Stimulated activated CD8-positive, alpha-beta memory T cell treated with anti-CD3 and anti-CD28 coated beads, Interleukin-7, amount 100 ng/mL, for 24 hours (primary cell): ENCODE measurements around the gene CFAP47.
"Not testable (repeated sequence)": the region's sequence is repeated elsewhere in the genome, so short reads cannot be mapped to it uniquely, and the experiment has no call there.

ENCODE experiments used
- DNase-seq: peaks from one replicate; pipeline ENCODE4 v3.0.0-alpha.2; 2020; ENCODE audit warnings: low read depth

CFAP47 gene, protein sequence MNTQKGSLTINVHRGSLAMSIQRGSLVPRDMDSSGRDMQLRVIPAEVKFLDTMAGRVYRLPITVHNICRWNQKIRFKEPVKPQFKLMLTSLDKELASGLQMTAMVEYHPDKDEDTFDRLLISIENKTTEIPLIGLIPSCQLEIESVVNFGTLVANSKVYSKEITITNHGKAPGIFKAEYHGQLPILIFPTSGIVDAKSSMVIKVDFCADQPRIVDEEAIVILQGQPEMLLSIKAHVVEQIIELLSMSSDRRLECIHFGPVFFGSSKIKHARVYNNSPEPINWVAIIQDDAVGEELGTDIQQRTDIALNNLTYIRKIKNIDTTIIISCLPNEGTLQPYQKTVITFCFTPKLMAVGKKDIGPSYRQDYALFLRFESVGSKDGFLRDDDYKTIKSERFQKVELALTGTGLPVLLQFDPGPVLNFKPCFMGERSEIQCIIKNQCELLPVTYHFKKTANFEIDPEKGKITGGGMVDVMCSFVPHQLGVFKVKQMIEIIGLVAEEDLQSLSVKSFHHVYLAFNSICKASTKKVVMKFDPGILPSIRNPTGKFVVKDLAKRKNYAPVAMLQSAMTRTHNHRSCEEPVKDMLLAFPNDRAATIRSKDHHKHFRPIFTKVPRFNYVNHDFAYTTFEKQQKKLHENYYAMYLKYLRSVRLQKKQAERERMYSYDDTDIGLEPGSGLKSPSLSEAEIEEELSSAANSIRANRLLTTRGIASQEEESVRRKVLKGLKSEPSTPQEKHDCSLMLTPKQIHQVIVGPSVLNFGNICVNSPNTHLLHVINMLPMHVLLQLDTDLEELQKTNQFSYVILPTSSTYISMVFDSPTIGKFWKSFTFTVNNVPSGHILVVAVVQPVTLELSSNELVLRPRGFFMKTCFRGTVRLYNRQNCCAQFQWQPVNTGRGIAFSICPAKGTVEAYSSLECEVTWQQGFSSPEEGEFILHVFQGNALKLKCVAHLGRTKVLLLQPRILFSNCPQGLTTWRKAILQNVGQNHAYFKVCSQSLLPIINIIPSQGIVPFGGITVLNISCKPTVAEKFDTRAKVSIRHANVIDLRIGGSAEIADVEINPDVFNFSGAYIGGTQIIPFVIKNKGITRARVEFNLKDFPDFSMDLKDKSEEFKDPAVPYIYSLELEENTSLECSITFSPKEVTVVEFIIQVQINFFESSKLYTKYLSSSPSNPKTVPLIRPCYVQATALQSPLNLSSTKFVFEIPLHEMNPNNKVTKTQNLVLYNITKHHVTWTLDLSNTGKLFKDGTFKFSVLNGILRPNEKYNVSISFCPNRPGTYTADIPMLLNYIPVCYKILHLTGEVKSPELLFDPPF (N-terminal part only)

DNA sequence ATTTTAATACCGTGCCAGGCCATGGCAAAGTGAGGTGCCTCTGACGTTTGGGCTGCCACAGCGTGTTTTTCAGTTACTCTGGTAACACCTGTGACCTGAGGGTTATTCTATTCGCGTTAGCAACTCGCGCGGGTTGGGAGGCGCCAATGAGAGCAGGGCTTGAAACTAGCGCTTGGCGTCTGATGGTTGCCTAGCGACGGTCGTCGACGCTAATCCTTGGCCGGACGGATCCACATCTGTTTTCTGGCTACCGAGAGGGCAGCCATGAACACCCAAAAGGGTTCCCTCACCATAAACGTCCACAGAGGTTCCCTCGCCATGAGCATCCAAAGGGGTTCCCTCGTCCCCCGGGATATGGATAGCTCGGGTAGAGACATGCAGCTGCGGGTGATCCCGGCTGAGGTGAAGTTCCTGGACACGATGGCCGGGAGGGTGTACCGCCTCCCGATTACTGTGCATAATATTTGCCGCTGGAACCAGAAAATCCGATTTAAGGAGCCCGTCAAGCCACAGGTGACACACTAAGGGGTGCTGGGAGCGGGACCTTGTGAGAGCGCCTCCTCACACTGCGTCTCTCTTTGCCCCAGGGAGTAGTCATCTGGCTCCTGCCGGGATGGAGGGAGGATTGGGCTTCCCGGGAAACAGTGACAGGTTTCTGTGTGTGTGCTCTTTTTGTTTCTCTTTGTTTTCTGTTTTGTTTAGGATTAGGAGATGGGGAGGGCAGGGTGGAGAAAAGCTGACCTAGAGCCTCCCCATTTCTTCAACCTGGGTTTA is at the start of gene CFAP47:
CFAP47 (plus strand) TSS at position 199 of the 774 bp plus-strand sequence; CDS start at position 265, 66 bp downstream.
- no peak for DNase-seq

DNA sequence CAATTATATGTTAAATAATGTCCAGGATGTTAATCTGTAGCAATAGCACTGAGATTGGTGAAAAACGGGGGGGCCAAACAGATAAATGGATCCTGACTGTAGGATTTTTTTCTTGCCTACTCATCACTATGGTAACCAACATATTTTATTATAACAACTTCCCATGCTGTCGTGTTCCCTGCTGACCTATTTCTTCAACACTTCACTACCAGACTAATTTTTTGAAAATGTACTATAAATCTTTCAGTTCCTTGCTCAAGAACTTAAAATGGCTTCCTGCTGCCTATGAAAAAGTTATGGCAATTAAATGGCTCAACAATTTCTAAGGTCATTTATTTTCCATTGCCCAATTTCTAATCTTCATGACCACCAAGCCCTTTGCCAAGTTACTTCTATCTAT is 38.9 kb upstream of the CFAP47 start:
- no peak for DNase-seq

DNA sequence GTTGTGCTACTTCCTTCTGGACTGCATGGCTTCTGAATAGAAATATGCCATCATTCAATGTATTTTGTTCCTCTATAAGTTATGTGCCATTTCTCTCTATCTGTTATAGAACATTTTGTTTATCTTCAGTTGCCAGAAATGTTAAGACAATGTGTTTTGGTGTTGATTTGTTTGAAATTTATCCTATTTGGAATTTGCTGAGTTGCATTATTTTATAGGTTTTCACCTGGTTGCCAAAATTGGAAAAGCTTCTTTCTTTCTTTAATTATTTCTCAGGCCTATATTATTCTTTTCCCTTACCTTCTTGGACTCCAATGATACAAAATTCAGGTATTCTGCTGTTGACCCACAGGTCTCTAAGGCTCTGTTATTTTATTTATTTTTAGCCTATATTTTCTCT is 33.4 kb upstream of the CFAP47 start:
- no peak for DNase-seq

DNA sequence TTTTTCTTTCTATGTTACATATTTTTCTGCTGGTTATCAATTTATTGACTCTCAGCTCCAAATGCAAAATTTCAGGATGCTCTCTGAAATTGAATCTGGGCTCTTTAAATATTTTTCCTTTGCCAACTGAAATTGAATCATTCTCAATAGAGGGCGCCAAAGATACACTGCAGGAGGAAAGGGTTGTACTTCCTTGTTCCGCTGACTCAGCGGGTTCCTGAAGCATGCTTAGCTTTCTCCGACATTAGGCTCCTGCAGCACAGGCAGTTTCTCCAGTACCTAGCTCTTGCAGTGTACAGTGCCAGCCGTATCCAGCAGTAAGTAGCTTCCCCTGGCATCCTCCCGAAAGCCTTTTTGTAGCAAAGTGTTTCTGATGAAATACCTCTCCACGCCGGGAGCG is 28.8 kb upstream of the CFAP47 start:
- no peak for DNase-seq

DNA sequence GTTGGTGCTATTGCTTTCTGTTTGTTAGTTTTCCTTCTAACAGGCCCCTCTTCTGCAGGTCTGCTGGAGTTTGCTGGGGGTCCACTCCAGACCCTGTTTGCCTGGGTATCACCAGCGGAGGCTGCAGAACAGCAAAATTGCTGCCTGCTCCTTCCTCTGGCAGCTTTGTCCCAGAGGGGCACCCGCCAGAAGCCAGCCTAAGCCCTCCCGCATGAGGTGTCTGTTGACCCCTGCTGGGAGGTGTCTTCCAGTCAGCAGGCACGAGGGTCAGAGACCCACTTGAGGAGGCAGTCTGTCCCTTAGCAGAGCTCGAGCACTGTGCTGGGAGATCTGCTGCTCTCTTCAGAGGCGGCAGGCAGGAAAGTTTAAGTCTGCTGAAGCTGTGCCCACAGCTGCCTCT is 67.3 kb downstream of the CFAP47 start:
- not testable (repeated sequence) for DNase-seq

DNA sequence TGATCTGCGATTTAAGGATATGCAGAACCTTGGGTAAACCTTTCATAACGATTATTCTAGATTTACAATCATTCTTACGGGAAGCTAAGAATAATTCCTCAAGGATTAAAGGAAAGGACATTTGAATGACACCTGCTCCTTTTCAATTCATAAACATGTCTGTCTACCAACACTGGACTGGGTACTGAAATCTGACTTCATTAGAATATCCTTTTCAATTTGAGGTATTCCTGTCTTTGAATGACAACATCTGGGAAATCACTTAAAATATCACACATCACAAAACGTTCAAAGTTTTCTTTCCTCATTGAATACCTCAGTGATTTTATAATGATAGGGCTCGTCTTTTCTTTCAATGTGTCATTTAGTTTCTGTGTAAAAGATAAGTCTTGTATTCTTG is 87.7 kb downstream of the CFAP47 start:
- no peak for DNase-seq

DNA sequence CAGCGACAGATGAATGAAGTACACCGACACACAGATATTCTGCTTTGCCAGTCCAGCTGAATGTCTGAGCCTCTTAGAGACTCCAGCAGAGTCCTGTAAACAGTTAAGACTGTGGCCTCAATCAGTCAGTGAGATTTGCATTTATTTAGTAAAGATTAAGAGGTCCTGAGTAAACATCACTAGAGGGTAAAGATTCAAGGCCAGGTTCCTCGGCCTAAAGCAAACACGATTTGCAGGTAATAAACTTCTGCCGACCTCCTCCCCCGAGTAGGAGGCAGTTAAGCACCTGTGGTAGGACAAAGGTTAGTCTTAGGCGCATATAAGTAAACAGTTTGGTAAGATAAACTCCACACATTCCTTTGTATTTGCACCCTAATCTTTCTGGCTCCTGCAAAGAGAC is 99.6 kb downstream of the CFAP47 start:
- DNase-seq: no peak

DNA sequence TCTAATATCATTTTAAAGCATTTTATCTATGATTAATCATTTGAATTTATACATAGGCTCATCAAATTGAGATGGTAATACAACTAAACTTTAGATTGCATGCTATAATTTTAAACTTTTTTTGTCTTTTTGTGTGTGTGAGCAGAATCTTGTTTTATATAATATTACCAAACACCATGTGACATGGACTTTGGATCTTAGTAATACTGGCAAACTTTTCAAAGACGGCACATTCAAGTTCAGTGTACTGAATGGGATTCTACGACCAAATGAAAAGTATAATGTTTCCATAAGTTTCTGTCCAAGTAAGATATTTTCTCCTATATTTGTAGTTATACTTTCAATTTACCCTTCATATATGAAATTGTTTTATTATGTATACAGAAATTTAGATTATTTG is 116.0 kb downstream of the CFAP47 start:
- no peak for DNase-seq

DNA sequence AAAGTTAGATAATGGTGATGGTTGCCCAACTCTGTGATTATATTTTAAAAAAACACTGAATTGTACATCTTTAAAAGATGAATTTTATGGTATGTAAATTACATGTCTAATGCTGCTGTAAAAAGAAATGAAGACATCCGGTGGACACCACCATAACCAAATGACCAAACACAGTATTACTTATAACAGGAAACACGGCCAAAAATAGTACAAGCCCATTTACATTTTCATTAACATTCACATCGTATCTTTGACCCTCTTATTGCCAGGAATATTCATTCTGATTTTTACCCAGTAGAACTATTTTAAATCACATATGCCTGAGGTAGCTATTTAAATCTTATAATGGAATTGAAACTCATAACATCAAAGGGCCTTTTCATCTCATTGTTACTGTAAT is 143.2 kb downstream of the CFAP47 start:
- no peak for DNase-seq

DNA sequence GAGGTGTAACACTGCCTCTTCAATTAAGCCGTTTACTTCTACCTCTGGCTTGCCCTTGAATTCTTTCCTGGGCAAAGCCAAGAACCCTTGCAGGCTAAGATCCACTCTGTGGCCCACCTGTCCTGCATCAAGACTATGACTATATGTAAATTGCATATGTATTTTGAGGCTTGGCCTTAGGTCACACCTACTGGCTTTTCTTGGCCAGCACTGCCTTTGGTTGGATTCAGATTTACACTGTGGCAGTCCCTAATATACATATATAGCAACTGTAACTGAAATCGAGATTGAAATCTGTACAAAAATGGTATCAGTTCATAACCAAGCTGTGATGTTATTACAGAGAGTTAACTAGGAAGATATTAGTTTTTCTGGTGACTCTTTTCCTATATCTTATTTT is 151.5 kb downstream of the CFAP47 start:
- DNase-seq: no peak

DNA sequence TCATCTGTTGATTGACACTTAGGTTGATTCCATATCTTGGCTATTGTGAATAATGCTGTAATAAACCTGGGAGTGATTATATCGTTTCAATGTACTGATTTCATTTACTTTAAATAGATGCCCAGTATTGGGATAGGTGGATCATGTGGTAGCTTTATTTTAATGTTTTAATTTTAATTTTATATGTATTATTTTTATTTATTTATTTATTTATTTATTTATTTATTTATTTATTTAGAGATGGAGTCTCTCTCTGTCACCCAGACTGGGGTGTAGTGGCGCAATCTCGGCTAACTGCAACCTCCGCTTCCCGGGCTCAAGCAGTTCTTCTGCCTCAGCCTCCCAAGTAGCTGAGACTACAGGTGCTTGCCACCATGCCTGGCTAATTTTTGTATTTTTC is 155.5 kb downstream of the CFAP47 start:
- DNase-seq: not testable (repeated sequence)

DNA sequence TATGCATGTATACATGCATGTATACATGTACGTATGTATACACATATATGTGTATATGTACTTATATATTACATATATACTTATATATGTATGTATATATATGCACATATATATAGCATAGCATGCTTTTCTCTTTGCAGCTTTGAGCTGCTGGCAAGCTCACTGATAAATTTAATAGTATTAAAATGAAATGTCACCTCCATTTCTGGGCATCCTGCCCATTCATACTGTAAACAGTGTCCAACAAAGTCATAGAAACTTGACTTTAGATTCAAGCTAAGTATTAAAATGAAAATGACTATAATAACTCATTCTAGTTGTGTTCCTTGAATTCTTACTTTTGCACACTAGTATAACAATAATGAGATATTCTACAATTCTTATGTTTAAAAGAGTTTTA is 163.7 kb downstream of the CFAP47 start:
- no peak for DNase-seq

DNA sequence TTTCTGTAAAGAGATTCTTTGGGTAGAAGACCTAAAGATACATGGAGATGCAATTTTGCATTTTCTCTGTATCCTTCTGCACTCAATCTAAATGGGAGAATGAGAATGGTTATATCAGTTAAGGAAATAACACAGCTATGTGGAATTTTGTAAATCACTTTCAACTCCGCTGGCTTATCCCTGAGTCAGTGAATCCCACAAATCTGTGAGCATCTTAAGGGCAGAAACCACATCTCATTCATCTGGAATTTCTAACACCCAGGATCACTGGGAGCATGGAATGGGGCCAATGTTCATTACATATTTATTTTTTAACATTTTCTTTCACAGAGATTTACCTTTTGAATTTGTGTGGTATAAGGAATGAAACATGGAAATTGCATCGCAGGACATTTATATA is 167.8 kb downstream of the CFAP47 start:
- no peak for DNase-seq

DNA sequence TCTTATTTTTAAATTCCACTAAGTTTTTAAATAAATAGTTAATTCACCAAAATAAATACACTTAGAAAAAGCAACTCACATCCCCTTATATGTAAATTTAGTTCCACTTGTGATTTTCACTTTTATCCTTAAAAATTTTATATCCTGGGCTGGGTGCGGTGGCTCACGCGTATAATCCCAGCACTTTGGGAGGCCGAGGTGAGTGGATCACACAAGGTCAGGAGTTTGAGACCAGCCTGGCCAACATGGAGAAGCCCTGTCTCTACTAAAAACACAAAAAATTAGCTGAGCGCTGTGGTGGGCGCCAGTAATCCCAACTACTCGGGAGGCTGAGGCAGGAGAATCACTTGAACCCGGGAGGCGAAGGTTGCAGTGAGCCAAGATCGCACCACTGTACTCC is 169.4 kb downstream of the CFAP47 start:
- not testable (repeated sequence) for DNase-seq

DNA sequence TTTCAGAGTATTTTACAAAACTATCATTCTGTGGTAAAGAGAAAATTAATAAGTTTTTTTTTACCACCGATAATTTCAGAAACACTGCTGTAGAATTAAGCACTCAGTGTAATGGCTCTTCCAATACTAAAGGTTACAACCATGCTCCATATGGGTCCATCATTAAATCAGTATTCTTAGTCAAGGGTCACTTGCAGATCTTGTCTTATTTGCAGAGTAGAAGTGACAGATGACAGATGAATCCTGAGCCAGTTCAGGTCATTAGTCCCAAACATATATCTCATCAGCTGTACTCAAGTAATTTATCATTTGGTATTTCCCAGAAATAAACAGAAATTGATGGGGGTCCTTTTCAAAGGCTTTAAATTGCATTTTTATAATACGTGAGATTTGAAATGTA is 182.9 kb downstream of the CFAP47 start:
- no peak for DNase-seq

DNA sequence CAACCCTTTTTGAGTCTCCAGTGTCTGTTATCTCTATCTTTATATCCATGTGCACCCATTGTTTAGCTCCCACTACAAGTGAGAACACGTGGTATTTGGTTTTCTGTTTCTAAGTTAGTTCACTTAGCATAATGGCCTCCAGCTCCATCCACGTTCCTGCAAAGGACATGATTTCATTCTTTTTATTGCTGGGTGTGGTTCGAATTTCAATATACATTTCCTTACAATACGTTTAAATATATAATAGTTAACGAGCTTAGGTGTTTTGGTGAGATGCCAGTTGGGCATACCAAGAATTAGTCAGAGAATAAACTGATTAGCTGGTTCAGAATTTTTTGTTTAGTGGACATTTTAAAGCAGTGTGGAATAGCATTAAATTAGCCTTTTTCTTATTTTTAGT is 196.7 kb downstream of the CFAP47 start:
- DNase-seq: no peak

DNA sequence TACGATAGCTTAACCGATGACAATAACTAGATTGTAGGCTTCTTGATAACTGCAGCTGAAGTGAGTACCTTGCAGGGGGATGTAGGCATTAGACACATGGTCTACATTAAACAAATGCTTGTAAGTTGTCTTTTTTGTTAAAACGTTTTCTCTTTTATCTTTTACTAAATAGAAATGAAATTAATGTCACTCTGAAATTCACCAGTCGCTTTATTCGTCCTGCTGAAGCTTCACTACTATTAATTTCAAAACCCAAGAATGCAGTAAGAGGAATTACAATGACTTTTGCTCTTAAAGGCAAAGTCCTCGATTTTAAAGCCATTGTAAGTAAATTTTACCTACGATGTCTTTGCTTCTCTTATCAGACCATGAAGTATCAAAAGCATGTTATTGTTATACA is 239.7 kb downstream of the CFAP47 start:
- DNase-seq: no peak

DNA sequence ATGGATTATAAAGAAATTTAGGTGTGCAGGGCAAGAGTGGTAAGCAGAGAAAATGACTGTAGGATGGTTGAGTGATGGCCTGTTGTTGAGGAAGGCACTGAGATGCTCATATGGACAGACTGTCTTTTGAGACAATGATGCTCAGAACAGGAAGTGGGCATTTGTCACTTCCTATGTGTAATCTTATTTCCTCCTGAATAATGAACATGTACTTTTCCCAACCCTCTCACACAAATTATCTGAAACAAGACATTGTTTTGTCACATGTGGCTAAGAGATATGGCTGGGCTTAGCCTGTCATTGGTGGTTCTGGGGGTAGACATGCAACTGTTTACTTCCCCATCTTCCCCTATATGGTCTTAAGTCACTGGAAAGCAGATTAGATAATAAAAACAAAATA is 240.5 kb downstream of the CFAP47 start:
- no peak for DNase-seq

DNA sequence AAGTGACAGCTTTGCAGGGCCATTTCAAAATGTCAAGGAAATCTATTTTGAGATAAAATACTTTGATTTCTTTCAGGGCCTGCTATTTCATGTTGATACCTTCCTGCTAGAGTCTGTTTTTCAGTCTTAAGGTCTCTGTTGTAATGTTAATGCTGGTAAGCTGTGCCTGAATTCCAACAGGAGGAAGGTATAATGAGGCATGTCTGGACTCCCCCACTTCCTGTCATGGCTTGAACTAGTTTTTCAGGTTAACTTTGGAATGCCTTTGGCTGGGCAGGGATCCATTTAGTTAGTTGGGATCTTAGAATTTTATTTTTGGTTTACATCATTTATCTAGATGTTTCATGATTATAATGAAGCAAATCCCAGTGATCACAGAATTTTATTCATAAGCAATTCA is 279.0 kb downstream of the CFAP47 start:
- no peak for DNase-seq

DNA sequence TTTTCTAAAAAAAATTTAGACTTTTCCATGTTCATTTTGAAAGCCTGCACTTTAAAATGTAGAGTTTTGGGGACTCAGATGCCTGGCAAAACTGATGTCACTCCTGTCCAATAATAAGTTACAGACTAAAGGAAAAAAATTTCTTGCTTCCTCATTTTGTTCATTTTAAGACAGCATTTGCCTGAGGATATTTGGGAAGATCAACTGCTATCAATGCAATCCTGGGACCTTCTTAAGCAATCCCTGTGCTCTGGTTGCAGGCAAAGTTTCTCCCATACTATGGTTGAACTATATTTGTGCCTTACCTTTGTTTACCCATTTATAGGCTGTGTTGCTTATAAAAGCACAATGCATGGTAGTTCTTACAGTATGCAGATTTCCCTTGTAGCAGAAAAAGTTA is 280.4 kb downstream of the CFAP47 start:
- no peak for DNase-seq

DNA sequence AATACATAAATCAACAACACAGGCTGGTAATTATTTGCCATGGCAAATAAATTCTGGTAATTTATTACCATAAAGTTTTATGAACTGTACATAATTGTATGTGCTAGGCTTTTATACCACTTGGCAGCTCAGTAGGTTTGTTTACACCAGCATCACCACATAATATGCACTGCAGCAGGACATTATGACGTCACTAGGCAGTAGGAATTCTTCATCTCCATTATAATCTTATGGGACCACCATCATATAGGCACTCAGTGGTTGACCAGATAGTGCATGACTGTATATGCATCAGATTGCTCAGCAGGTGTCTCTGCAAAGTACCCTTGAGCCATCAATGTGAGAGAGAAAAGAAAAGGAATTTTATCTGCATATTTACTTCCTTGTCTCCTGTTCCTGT is 295.4 kb downstream of the CFAP47 start:
- DNase-seq: no peak

DNA sequence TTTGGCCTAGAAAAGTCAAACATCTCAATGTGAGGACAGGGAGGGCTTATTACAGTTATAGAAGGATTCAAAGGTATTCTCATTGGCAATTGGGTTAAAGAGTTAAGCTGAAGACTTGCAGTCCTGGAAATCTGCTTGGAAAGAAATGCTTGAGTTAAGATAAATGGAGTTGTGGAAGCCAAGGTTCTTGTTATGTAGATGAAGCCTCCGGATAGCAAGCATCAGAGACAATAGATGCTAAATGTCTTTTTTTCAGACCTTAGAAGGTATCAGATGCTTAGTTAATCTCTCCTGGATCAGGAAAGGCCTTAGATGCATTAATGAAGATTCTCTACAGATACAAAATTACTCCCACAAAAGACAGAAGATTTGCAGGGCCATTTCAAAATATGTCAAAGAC is 299.3 kb downstream of the CFAP47 start:
- DNase-seq: no peak
